Nephron (organoid): ENCODE results near the gene ATP5F1D.

Source experiments
- H3K27ac Mint-ChIP-seq, 3 experiments: 2 replicates each; pipeline ENCODE4 v1.8.0; 2020; ENCODE audit warnings: mixed read lengths in 3 of 3, mild to moderate bottlenecking in 2 of 3, moderate library complexity in 1 of 3
- H3K27me3 Mint-ChIP-seq: 2 replicates; pipeline ENCODE4 v1.8.0; 2021; ENCODE audit warnings: low read depth, mild to moderate bottlenecking, moderate library complexity, mixed read lengths
- H3K36me3 Mint-ChIP-seq: 2 replicates; pipeline ENCODE4 v1.8.0; 2020; ENCODE audit warnings: low read depth, mixed read lengths
- H3K4me1 Mint-ChIP-seq: 2 replicates; pipeline ENCODE4 v1.8.0; 2020; ENCODE audit warnings: mixed read lengths
- H3K4me3 Mint-ChIP-seq, 3 experiments: 2 replicates each; pipeline ENCODE4 v1.8.0; 2020; ENCODE audit warnings: mild to moderate bottlenecking in 3 of 3, mixed read lengths in 3 of 3, moderate library complexity in 2 of 3
- H3K9me3 Mint-ChIP-seq: 2 replicates; pipeline ENCODE4 v1.8.0; 2020; ENCODE audit warnings: mixed read lengths
- CTCF ChIP-seq, 3 experiments: fragments of 200-600 bp; sonication (generic); IDR thresholded peaks; one replicate each; pipeline ENCODE4 v1.5.0; 2021; ENCODE audit warnings: antibody characterized with exemption in 3 of 3; ENCODE audit not compliant: unreplicated experiment in 3 of 3

Gene ATP5F1D

GRCh38 chr19:1231729-1232637 lies 9.6 kb upstream of the ATP5F1D start:
- H3K9me3 Mint-ChIP-seq = no peaks in the 10 kb centered on the region
- peaks cover 13% of the 10 kb centered on the region for H3K4me1 Mint-ChIP-seq
- peak overlapping the region; percentile 44 to 61 (median 54) for H3K4me3 Mint-ChIP-seq
- H3K27ac Mint-ChIP-seq = peak overlapping the region; percentile 51 to 78 (median 57)
- H3K27me3 Mint-ChIP-seq = no peaks in the 10 kb centered on the region
- TF ChIP-seq CTCF (IDR thresholded peaks at IDR 0.05; ENCODE audit: unreplicated experiment in 3 of 3) = no peak
- H3K36me3 Mint-ChIP-seq = peaks cover 4% of the 10 kb centered on the region

- H3K36me3 Mint-ChIP-seq = peaks cover 4% of the 10 kb centered on the region
- no peaks in the 10 kb centered on the region for H3K9me3 Mint-ChIP-seq
- peaks cover 13% of the 10 kb centered on the region for H3K4me1 Mint-ChIP-seq
- peak overlapping the region; percentile 51 to 78 (median 57) for H3K27ac Mint-ChIP-seq
- H3K4me3 Mint-ChIP-seq = peak overlapping the region; percentile 44 to 61 (median 54)
- no peak for TF ChIP-seq CTCF (IDR thresholded peaks at IDR 0.05; ENCODE audit: unreplicated experiment in 3 of 3)
- H3K27me3 Mint-ChIP-seq = no peaks in the 10 kb centered on the region
Measured at GRCh38 chr19:1232652-1233072, 8.9 kb upstream of the ATP5F1D start.

- Mint-ChIP-seq H3K4me3 (no peak overlapping the region), H3K27ac (no peak overlapping the region), H3K36me3 (peaks cover 1% of the 10 kb centered on the region), H3K4me1 (peaks cover 13% of the 10 kb centered on the region), H3K27me3 (no peaks in the 10 kb centered on the region), H3K9me3 (no peaks in the 10 kb centered on the region)
- no peak for TF ChIP-seq CTCF (IDR thresholded peaks at IDR 0.05; ENCODE audit: unreplicated experiment in 3 of 3)
Measured at GRCh38 chr19:1233115-1233667, 8.4 kb upstream of the ATP5F1D start.

GRCh38 chr19:1234051-1234954 lies 7.2 kb upstream of the ATP5F1D start:
- no peaks in the 10 kb centered on the region for H3K9me3 Mint-ChIP-seq
- H3K27me3 Mint-ChIP-seq = no peaks in the 10 kb centered on the region
- H3K4me3 Mint-ChIP-seq = no peak overlapping the region
- H3K36me3 Mint-ChIP-seq = no peaks in the 10 kb centered on the region
- peaks cover 22% of the 10 kb centered on the region for H3K4me1 Mint-ChIP-seq
- H3K27ac Mint-ChIP-seq = no peak overlapping the region
- TF ChIP-seq CTCF (IDR thresholded peaks at IDR 0.05; ENCODE audit: unreplicated experiment in 3 of 3) = no peak

- Mint-ChIP-seq H3K9me3 (no peaks in the 10 kb centered on the region), H3K36me3 (no peaks in the 10 kb centered on the region), H3K4me1 (peaks cover 22% of the 10 kb centered on the region), H3K27ac (no peak overlapping the region), H3K4me3 (peak overlapping the region in 1 of 3 experiments; percentile 35), H3K27me3 (no peaks in the 10 kb centered on the region)
- no peak for TF ChIP-seq CTCF (IDR thresholded peaks at IDR 0.05; ENCODE audit: unreplicated experiment in 3 of 3)
Measured at GRCh38 chr19:1234955-1235380, 6.6 kb upstream of the ATP5F1D start.
